ENCODE results near the gene TRMT10B.
"Not testable (repeated sequence)": the region's sequence is repeated elsewhere in the genome, so short reads cannot be mapped to it uniquely, and the experiment has no call there.

TRMT10B gene

GRCh38 chr9:37751704-37752103 is 1.9 kb upstream of the TRMT10B start:
- not testable (repeated sequence) for DNase-seq (ENCODE audit: low read depth, low spot score)

- not testable (repeated sequence) for DNase-seq (ENCODE audit: low read depth, low spot score)
Measured at GRCh38 chr9:37752112-37752511, 1.5 kb upstream of the TRMT10B start.

GRCh38 chr9:37752642-37753488 is 740 bp upstream of the TRMT10B start:
- no peak for DNase-seq (ENCODE audit: low read depth, low spot score)

GRCh38 chr9:37758747-37759146 is 5.1 kb downstream of the TRMT10B start:
- DNase-seq (ENCODE audit: low read depth, low spot score) = no peak

- DNase-seq (ENCODE audit: low read depth, low spot score) = no peak
Measured at GRCh38 chr9:37760416-37761161, 7.0 kb downstream of the TRMT10B start.

GRCh38 chr9:37761511-37761910 is 7.9 kb downstream of the TRMT10B start:
- no peak for DNase-seq (ENCODE audit: low read depth, low spot score)

GRCh38 chr9:37765263-37765662 is 11.7 kb downstream of the TRMT10B start:
- DNase-seq (ENCODE audit: low read depth, low spot score) = not testable (repeated sequence)

- DNase-seq (ENCODE audit: low read depth, low spot score) = no peak
Measured at GRCh38 chr9:37769306-37769705, 15.7 kb downstream of the TRMT10B start.

- DNase-seq (ENCODE audit: low read depth, low spot score) = no peak
Measured at GRCh38 chr9:37769995-37770394, 16.4 kb downstream of the TRMT10B start.

- DNase-seq (ENCODE audit: low read depth, low spot score) = no peak
Measured at GRCh38 chr9:37775216-37775919, 21.8 kb downstream of the TRMT10B start.

- DNase-seq (ENCODE audit: low read depth, low spot score) = no peak
Measured at GRCh38 chr9:37776328-37776727, 22.7 kb downstream of the TRMT10B start.

- no peak for DNase-seq (ENCODE audit: low read depth, low spot score)
Measured at GRCh38 chr9:37778534-37778933, 24.9 kb downstream of the TRMT10B start.

- no peak for DNase-seq (ENCODE audit: low read depth, low spot score)
Measured at GRCh38 chr9:37784291-37784615, 30.6 kb downstream of the TRMT10B start.

GRCh38 chr9:37784616-37785483 is 31.2 kb downstream of the TRMT10B start, which contains the start of gene EXOSC3:
EXOSC3 (minus strand) TSS chr9:37785064; CDS start chr9:37785044, 20 bp downstream.
- DNase-seq (ENCODE audit: low read depth, low spot score) = peak; percentile 70

- DNase-seq (ENCODE audit: low read depth, low spot score) = no peak
Measured at GRCh38 chr9:37787059-37787458, 33.5 kb downstream of the TRMT10B start.

GRCh38 chr9:37788332-37788731 is 34.7 kb downstream of the TRMT10B start:
- no peak for DNase-seq (ENCODE audit: low read depth, low spot score)

- no peak for DNase-seq (ENCODE audit: low read depth, low spot score)
Measured at GRCh38 chr9:37790096-37790495, 36.5 kb downstream of the TRMT10B start.

GRCh38 chr9:37792122-37792521 is 38.5 kb downstream of the TRMT10B start:
- DNase-seq (ENCODE audit: low read depth, low spot score) = no peak

- no peak for DNase-seq (ENCODE audit: low read depth, low spot score)
Measured at GRCh38 chr9:37796232-37796631, 42.6 kb downstream of the TRMT10B start.

GRCh38 chr9:37798677-37799076 is 45.1 kb downstream of the TRMT10B start:
- DNase-seq (ENCODE audit: low read depth, low spot score) = no peak

- peak; percentile 58 for DNase-seq (ENCODE audit: low read depth, low spot score)
Measured at GRCh38 chr9:37800631-37801286, 47.2 kb downstream of the TRMT10B start, which contains the start of gene DCAF10. DCAF10 (plus strand) TSS chr9:37800797; CDS start chr9:37800867, 70 bp downstream.
